Activated naive CD4-positive, alpha-beta T cell (primary cell): ENCODE results near the gene ATP13A2.
"Not testable (repeated sequence)": the region's sequence is repeated elsewhere in the genome, so short reads cannot be mapped to it uniquely, and the experiment has no call there.

ENCODE experiments used
- DNase-seq, 4 experiments: peaks; one replicate each; lab custom pipeline; 2025; lab: John Stamatoyannopoulos, UW

ATP13A2 gene

DNA sequence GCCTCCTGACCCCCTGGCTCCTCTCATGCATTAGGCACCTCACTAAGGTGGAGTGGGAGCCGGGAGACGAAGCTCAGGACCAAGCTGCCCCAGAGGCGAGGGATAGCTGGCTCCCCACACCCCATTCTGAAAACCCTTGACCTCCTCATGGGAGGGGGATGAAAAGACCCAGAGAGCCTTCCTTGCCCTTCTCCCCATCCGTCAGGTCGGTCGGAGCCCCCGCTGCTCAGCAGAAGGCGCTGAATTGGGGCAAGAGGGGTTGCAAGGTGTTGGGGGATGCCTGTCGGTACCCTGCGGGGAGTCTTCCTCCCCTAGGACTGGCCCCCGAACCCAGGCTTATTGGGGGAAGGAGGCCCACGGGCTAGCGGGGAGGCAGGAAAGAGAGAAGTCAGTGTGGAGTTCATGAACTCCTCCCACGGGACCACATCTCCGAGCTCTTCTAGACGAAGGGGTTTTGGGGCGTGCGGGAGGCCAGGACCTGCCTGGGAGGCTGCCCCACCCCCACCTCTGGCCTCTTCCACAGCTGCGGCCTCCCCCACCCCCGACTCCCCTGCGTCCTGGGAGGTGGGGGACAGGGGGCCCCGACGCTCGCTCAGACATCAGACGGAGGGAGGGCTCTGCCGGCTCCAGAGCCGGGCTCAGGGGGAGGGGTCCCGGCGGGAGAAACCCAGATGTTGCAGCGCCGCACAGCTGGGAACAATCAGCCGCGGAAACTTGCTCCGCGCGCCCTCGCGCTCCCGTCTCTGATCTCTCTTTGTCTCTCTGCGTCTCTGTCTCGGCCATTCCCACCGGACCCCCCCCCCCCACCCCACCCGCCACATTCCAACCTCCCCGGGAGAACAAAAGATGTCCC is 32.0 kb downstream of the ATP13A2 start:
- no peak for DNase-seq

DNA sequence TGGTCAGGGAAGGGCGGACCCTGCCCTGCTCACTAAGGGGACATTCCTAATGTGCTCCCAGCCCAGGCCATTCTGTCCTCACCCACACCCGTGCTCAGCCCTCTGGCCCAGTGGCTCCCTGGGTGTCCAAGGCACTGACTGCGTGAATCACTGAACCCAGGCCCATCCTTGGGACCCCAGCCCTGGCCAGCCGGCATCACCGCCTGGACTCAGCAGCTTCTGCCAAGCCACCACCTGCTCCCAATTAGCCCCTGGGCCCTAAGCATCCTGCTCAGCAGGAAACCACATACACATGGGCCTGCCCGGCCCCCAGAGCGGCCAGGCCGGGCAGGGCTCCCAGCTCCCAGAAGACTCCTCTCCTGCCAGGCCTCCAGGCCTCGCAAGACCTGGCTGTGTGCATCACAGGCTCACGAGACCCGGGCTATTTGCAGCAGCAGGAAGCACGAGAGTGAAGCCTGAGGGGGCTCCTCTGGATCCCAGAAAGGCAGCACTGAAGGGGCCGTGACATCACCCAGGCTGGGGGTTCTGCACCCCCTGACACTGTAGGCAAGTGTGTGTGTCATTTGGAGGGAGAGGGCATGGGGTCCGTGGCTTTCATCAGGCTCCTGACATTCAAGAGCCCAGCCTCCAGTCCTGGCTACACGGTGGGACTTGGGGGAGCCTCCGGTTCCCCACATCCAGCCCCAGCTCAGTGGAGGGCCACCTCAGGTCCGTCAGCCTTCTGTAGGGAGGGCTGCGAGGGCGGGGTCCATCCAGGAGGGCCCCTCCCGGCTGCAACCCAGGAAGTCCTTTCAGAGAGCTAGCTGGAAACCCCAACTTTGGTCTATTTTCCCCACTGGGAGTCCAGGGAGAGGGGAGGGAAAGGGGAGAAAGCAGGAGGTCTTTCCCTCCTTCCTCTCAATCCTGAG is 32.9 kb downstream of the ATP13A2 start:
- DNase-seq = no peak

DNA sequence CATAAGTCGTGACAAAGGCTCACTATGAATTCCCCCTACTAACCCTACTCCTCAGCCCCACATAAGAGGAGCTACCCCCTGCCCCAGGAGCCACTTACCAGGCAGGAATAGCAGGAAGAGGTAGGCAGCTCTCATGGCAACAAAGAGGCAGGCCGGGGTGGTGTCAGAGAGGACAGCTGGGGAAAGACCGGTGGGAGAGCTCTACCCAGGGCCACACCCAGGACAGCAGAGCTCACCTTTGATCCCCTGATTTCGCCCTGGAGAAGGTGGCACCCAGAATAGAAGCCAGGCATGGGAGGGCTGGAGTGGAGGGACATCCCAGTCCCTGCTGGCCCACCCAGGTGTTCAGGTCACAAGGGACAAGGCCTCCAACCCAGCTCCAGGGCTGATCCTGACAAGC is 33.6 kb downstream of the ATP13A2 start:
- no peak for DNase-seq

DNA sequence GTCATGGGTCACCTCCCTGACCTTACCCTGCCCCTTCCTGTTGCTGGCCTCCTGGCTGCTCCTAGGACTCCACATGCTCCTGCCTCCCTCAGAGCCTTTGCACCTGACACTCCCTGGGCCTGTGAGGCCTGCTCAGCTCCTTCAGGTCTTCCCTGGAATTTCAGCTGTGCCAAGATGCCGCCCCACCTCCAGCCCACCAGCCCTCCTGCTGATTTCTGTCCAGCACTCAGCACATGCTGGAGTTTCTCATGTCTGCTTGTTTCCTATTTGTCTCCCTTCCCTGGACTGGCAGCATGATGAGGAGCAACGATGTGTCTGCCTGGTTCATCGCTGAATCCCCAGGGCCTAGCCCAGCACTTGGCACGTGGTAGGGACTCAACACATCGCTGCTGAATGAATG is 34.4 kb downstream of the ATP13A2 start:
- no peak for DNase-seq

DNA sequence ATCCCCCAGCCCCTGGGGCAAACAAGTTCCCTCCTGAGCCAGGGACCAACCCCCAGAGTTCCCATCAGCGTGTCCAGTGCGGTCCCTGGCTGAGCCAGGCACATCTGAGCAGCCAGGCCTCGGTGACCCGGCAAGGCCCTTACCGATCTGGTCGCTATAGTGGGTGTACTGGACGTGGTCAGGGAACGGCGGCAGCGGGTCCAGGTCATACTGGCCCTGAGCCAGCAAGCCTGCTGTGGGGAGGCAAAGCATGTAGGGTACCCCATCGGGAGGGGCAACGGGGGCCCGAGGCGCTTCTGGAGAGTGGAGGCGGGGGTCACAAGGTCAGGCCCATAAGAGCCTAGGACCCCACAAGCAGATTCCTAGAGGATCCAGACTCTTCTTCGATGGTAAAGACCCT is 34.8 kb downstream of the ATP13A2 start:
- DNase-seq = no peak

DNA sequence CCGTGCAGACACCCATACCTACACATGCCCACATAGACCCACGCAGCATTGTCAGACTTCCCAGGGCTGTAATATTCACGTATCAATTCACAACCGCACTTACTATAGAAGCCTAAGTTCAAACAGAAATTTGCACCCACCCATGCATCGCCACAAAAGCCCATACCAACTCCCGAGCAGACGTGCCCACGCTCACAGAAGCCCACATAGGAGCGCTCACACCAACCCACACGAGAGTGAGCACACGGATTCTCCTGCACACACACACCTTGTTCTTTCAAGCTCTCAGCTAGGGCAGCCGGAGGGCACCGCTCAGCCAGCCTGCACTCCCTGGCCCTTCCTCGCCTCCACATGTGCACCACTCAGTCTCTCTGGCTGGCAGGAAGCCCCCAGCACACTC is 35.9 kb downstream of the ATP13A2 start:
- no peak for DNase-seq

DNA sequence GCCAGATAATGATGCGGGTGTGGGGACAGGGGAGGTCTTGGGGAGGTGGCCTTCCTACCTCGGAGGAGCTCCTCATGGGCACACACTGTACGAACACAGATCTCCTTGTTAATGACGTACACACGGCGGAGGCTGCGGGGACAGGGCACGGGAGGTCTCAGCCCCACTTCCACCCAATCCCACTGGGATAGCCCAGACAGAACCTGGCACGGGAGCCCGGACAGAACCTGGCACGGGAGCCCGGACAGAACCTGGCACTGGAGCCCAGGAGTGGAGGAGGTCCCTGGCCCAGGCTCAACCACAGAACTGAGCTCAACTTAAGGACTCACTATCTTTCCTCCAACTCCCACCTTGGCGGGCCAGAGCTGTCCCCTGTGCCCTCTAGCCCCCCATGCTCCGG is 36.5 kb downstream of the ATP13A2 start:
- no peak for DNase-seq

DNA sequence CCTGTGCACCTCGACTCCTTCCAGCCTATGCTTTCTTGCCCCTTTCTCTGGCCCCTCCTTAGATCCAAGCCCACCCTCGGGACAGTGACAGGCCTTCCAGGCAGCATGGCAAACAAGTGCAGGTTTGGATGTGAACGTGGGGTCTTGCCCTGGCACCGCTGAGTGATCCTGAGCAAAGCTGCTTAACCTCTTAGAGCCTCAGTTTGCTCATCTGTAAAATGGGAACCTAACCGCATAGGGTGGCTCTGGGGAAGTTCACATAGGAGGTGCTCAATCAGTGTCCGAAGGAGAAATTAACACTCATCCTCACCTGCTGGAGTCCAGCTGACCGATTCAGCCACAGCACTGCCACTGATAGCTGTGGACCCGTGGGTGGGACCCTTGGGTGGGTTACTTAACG is 38.5 kb downstream of the ATP13A2 start:
- no peak for DNase-seq

DNA sequence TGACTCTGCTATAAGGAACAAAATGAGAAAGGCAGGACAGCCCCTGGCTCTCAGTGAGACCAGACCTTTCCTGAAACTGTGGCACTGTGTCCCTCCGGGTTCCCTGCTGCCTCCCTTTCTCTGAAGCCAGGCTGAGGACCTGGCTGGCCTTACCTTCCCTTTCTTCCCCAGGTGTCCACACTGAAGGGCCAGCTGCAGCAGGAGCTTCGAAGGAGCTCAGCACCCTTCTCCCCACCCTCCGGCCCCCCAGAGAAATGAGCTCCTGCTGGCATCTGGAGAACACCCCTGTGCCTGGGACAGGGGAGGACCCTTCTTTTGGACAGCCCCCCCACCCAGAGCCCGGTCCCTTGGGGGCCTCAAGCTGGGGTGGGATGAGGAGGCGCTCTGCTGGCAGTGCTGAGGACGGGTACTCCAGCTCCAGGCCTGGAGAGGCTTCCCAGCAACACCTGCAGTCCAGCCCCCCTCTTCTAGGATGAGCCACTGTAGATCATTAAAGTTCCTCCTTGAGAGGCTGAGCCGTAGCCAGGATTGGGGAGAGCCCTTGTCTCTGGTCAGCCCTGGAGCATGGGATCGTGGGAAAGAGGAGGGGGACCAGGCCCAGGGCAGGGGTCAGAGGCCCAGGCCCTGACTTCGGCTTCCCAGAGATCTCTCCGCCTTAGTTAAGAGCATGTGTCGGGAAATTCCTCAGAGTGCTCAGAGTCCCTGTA is 39.4 kb downstream of the ATP13A2 start:
- DNase-seq = no peak

DNA sequence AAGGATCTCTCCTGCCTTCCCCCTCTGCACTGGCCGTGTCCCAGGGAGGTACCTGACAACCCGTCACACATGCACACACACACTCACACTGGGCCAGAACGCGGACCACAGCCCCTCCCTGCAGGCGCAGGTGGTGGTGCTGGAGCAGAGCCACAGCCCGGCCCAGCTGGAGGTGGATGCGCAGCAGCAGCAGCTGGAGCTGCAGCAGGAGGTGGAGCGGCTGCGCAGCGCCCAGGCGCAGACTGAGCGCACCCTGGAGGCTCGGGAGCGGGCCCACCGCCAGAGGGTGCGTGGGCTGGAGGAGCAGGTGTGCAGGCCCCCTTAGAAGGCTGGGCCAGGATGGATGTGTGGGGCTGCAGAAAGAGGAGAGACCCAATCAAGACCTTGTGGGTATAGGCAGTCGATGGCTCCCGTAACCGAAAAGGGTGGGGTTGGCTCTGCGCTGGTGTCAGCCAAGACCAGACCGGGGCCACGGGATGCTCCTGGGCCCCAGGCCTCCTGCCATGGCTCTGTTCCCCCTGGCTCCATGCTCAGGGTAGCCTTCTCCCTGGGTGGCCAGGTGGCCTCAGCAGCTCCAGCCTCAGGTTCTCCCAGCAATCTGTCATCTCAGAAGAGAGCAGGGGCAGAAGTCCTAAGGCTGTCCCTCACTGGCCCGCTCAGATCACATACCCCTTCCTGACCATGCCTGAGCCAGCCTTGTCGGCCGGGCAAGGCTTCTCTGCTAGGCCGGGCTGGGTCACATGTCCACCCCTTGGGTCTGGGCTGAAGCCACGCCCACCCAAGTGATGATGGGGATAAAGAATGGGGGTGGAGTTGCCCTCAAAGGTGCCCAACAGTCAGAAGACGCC is 40.2 kb downstream of the ATP13A2 start:
- no peak for DNase-seq

DNA sequence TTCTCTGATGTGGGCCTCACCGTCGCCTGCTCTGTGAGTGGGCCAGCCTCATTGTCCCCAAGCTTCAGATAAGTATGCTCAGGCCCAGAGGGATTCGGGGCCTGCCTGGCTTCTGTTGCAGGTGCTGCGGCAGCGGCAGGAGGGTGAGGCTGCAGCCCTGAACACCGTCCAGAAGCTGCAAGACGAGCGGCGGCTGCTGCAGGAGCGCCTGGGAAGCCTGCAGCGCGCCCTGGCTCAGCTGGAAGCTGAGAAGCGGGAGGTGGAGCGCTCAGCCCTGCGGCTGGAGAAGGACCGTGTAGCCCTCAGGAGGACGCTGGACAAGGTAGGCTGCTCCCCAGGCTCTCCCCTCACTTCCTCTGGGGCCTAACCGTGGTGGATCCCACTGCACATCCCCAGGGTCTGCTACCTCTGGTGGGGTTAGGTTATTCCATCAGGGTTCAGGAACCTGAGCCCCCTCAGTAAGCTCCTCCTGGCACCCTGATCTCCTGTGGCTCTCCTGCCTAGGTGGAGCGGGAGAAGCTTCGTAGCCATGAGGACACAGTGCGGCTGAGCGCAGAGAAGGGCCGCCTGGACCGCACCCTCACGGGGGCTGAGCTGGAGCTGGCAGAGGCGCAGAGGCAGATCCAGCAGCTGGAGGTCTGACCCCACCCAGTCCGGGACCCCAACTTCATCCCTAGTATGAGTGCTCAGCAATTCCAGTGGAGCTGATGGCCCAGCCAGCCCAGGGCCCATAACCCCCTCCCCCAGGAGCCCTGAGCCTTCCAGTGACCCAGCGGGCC is 41.4 kb downstream of the ATP13A2 start:
- no peak for DNase-seq

DNA sequence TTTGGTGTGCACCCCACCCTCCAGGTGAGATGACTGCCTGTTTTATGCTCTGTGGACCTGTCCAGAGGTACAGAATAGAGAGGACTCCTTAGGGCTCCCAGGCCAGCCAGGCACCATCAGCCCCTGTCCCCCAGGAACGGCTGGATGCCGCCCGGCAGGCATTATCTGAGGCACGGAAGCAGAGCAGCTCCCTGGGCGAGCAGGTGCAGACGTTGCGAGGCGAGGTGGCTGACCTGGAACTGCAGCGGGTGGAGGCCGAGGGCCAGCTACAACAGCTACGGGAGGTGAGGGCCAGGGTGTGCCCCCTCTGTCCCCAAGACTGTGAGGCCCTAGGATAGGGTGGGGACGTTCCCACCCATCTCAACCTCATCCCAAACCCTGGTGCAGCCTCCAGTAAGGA is 42.1 kb downstream of the ATP13A2 start:
- no peak for DNase-seq

DNA sequence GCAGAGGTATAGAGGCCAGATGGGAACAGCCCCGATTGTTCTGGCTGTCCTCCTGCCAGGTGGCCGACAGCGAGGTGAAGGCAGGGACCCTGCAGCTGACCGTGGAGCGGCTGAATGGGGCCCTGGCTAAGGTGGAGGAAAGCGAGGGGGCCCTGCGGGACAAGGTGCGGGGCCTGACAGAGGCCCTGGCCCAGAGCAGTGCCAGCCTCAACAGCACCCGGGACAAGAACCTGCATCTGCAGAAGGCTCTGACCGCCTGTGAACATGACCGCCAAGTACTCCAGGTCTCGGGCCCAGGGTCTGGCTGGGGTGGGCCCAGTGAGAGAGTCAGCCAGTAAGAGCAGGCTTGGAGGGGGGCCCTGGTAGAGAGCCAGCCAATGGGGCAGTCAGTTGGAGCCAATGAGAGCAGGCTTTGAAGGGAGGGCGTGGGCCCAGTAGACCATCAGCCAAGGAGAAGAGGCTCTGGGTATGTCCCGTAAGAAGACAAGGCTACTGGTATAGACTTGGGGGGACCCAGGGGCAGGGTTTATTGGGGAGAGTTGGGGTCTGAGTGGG is 42.6 kb downstream of the ATP13A2 start:
- no peak for DNase-seq

DNA sequence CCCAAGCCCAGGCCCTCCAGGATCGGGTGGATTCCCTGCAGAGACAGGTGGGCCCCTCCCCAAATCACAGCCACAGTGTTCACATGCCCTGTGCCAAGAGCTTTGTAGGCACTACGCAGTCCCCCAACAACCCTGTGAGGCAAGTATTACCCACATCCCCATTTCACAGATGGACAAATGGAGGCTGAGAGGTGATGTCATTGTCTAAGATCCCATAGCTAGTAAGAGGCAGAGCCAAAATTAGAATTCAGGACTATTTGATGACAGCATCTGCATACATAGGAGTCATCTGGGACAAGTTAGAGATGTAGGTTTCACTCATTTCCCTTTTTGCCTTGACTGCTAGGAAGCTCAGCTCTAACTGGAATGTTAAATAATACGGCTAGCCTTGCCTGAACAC is 43.4 kb downstream of the ATP13A2 start:
- no peak for DNase-seq

DNA sequence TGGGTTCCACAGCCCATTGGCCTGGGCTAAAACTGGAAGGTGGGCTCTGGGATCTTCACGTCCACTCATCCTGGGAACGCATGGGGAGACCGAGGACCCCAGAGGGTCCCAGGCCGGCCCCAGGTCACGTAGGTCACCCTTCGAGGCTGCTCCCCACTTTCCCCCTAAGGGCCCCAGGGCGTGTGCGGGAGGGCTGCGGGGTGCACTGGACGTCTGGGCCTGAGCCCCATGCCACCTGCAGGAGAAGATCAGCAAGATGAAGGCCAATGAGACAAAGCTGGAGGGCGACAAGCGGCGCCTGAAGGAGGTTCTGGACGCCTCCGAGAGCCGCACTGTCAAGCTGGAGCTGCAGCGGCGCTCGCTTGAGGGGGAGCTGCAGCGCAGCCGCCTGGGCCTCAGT is 43.8 kb downstream of the ATP13A2 start:
- no peak for DNase-seq

DNA sequence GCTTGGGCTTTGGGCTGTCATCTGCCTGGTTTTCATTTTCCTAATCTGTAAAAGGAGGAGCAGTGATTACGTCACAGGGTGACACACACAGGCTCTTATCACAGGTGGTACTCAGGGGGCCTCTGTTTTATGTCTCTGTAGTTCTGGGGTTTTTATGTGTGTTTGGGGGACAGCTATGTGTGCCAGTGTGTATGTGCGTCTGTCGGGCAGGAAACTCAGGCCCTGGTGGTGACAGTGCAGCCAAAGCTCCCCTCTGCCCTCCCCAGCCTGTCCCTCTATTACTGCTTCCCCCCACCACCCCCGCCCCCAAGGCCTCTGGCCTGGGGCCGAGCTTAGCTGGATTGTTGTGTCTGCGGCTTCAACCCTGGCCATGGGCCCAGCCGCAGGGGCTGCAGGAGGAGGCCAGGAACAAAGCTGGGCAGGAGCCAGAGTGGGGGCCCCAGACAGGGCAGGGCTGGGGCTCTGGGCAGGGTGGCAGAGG is 44.6 kb downstream of the ATP13A2 start:
- DNase-seq = no peak

DNA sequence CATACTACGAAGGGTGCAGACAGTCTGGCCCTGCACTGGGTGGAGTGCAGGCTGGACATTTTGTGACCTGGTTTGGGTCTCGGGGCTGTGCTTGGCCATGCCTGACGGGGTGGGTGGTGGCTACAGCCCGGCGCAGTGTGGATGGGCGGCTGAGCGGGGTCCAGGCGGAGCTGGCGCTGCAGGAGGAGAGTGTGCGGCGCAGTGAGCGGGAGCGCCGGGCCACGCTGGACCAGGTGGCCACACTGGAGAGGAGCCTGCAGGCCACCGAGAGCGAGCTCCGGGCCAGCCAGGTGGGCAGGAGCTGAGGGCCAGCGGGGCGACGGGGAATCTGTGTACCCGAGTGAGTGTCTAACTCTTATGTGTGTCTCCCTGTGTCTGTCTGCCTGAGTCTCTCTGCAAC is 45.4 kb downstream of the ATP13A2 start:
- DNase-seq = no peak

DNA sequence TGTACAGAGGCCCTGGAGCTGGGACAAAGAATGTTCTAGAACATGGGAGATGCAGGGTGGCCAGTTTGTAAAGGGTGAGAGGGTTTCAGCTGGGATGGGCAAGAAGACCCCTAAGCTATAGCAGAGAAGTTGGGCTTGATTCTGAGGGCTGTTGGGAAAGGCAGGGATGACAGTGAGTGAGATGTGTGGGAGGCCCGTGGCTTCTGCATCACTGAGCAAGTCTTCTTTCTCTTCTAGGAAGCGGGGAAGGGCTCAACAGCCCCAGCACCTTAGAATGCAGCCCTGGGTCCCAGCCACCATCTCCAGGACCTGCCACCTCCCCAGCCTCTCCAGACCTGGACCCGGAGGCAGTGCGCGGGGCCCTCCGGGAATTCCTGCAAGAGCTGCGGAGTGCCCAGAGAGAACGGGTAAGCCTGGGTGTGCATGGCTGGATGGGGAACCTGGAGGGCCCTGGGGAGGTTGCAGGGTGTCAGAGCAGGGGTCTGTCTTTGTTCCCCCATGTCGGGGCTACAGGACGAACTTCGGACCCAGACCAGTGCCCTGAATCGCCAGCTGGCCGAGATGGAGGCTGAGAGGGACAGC is 46.2 kb downstream of the ATP13A2 start:
- DNase-seq = no peak

DNA sequence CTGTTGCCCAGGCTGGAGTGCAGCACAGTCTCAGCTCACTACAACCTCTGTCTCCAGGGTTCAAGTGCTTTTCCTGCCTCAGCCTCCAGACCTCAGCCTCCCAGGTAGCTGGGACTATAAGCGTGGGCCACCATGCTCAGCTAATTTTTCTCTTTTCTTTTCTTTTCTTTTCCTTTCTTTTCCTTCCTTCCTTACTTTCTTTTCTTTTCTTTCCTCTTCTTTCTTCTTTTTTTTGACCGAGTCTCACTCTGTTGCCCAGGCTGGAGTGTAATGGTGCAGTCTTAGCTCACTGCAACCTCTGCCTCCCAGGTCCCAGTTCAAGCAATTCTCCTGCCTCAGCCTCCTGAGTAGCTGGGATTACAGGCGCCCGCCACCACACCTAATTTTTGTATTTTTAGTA is 47.6 kb downstream of the ATP13A2 start:
- DNase-seq = not testable (repeated sequence)
